C4-2B (cell line): ENCODE results near the gene HGS.

Experiments used
- H3K27ac ChIP-seq: fragments of 450-650 bp; 2 replicates; pipeline ENCODE4 v1.5.1; 2017
- CTCF ChIP-seq: fragments of 450-650 bp; conservative IDR thresholded peaks from 2 replicates; pipeline ENCODE4 v1.5.1; 2017; ENCODE audit warnings: mild to moderate bottlenecking
- ZFX ChIP-seq: fragments of 450-650 bp; IDR thresholded peaks from 2 replicates; pipeline ENCODE4 v1.6.1; 2017

HGS gene

DNA sequence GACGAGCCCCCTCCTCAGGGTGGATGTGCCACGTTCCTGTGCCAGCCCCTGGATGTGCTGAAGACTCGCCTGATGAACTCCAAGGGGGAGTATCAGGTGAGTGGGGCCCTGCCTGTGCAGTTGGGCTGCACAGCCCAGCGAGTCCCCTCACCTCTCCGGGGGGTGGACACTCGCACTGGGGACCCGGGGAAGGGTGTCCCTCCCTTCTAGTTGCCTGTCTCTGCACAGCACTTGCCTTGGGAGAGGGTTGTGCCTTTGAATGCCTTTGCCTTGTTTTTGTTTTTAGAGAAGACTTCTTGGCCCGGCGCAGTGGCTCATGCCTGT is 33.9 kb downstream of the HGS start:
- H3K27ac ChIP-seq: no peak overlapping the region
- TF ChIP-seq ZFX: no peak
- TF ChIP-seq CTCF: no peak

- H3K27ac ChIP-seq: peak overlapping the region; percentile 83; the same call in 1 of the 2 replicates
Observed at GRCh38 chr17:81719410-81720266, 35.8 kb downstream of the HGS start.

GRCh38 chr17:81720267-81721071 is 36.7 kb downstream of the HGS start:
- peak overlapping the region; percentile 83 for H3K27ac ChIP-seq
- TF ChIP-seq ZFX (no peak), CTCF (no peak)

More at GRCh38 chr17:81719410-81720266, 35.8 kb downstream of the HGS start:
- TF ChIP-seq CTCF (no peak), ZFX (no peak)

DNA sequence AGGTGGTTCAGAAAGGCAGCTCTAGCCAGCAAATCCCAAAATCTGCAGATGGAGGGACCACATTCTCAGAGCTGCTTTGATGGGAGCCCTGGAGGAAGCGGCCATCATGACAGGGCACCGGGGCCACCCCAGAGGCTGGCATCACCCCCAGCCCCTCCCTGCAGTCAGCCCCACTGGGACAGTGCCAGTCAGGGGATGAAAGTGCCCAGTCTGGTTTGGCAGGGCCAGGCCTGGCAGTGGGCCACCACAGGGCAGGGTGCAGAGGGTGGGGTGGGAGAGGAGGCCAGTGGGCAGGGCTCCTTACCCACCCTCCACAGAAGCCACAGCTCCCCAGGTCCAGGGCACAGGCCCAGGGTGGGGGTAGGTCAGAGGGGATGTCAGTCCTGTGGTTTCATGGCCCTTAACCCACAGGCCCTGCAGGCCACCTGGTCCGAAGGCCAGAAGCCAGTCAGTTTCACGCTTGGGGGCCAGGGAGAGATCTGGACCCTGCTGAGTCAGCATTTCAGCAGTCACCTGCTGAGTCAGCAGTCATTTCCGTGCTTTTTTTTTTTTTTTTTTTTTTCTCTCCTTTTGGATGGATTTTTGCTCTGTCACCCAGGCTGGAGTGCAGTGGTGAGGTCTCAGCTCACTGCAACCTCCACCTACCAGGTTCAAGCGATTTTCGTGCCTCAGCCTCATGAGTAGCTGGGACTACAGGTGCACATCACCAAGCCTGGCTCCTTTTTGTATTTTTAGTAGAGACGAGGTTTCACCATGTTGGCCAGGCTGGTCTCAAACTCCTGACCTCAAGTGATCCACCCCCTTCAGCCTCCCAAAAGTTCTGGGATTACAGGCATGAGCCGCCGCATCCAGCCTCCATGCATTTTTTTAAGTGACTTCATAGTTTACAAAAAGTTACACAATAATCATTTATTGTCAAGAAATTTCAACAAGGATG is 38.6 kb downstream of the HGS start:
- H3K27ac ChIP-seq: peak overlapping the region; percentile 83
- TF ChIP-seq ZFX: no peak

- no peak for TF ChIP-seq ZFX
- peak overlapping the region; percentile 83 for H3K27ac ChIP-seq
Observed at GRCh38 chr17:81723651-81724209, 39.9 kb downstream of the HGS start.

DNA sequence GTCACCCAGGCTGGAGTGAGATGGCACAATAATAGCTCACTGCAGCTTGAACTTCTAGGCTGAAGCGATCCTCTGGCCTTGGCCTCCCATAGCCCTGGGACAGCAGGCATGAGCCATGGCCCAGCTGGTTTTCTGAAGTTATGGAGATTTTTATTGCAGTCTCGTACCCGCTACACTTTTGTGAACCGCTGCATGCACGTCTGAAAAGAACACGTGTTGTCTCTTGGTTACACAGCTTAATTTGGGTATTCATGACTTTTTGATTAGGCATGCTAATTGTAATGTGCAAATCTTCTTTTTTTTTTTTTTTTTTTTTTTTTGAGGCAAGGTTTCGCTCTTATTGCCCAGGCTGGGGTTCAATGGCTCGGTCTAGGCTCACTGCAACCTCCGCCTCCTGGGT is 41.6 kb downstream of the HGS start:
- H3K27ac ChIP-seq: peak overlapping the region; percentile 83
- no peak for TF ChIP-seq CTCF
- no peak for TF ChIP-seq ZFX

- peak overlapping the region; percentile 83 for H3K27ac ChIP-seq
- no peak for TF ChIP-seq ZFX
- no peak for TF ChIP-seq CTCF
Observed at GRCh38 chr17:81726004-81726403, 42.2 kb downstream of the HGS start.
